Mammary epithelial cell (primary cell): Measurements from ENCODE around the gene CP.

Experiments
- EZH2 ChIP-seq: IDR thresholded peaks from 2 replicates; pipeline ENCODE4 v1.6.1; 2012; ENCODE audit warnings: low read length, inconsistent platforms, borderline replicate concordance
- TF ChIP-seq, protein P1 (sequence below), 2 donors: IDR thresholded peaks in 1 of 2; conservative IDR thresholded peaks in 1 of 2; 2 replicates each; pipeline ENCODE4 v1.5.1; 2011 to 2012; ENCODE audit warnings: inconsistent platforms in 2 of 2, low read length in 2 of 2, mild to moderate bottlenecking in 2 of 2, control low read depth in 1 of 2, low read depth in 1 of 2; ENCODE audit not compliant: insufficient read depth in 1 of 2; ENCODE audit errors: extremely low read depth in 1 of 2

DNA sequence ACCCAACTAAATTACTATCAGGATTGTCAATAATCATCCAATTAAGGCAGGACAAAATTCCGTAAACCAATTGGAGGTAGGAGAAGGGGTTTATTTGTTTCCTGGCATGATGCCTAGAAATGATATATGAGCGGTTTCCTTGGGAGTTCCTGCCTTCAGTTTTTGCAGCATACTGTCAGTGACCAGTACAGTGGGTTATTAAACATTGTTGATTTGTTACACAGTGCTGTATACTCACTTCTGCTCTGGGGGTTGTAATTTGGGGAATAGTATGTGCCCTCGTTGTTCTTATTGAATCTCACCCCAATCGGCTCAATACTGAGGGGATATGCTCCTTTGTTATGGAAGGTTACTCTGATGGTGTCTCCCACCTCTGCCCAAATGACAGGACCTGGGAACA, 22.2 kb downstream of the CP start:
- TF ChIP-seq, protein P1, sequence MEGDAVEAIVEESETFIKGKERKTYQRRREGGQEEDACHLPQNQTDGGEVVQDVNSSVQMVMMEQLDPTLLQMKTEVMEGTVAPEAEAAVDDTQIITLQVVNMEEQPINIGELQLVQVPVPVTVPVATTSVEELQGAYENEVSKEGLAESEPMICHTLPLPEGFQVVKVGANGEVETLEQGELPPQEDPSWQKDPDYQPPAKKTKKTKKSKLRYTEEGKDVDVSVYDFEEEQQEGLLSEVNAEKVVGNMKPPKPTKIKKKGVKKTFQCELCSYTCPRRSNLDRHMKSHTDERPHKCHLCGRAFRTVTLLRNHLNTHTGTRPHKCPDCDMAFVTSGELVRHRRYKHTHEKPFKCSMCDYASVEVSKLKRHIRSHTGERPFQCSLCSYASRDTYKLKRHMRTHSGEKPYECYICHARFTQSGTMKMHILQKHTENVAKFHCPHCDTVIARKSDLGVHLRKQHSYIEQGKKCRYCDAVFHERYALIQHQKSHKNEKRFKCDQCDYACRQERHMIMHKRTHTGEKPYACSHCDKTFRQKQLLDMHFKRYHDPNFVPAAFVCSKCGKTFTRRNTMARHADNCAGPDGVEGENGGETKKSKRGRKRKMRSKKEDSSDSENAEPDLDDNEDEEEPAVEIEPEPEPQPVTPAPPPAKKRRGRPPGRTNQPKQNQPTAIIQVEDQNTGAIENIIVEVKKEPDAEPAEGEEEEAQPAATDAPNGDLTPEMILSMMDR (conservative IDR thresholded peaks at IDR 0.05 in 1 of 2, IDR thresholded peaks at IDR 0.05 in 1 of 2; ENCODE audit: extremely low read depth in 1 of 2, insufficient read depth in 1 of 2, low read depth in 1 of 2, low read length in 2 of 2): no peak
- TF ChIP-seq EZH2: no peak
